CD14-positive monocyte (primary cell): ENCODE results near the gene BLOC1S1. TPM values are rescaled to one million over a fixed set of nuclear protein-coding genes. Genes with fewer than 3 reads are reported as not detected.

Experiments used
- DNase-seq, 3 donors: peaks; one replicate each; pipeline ENCODE4 v3.0.0-alpha.2; 2011 to 2022
- H2AFZ ChIP-seq: 2 replicates; pipeline ENCODE4 v1.6.0; 2012; ENCODE audit warnings: mild to moderate bottlenecking, low read depth, low read length, inconsistent platforms; ENCODE audit not compliant: insufficient read depth, poor library complexity, severe bottlenecking
- H3K27ac ChIP-seq, 2 donors: 1 replicate in 1 of 2; 2 replicates in 1 of 2; pipeline ENCODE4 v1.5.1; 2012 to 2013; ENCODE audit warnings: low read length in 2 of 2, control low read depth in 1 of 2, inconsistent platforms in 1 of 2, low read depth in 1 of 2, mild to moderate bottlenecking in 1 of 2
- H3K27me3 ChIP-seq, 2 donors: one replicate each; pipeline versions ENCODE4 v1.6.0 to v1.6.1; 2011 to 2013; ENCODE audit warnings: low read length in 2 of 2; ENCODE audit not compliant: control insufficient read depth in 2 of 2, insufficient read depth in 2 of 2
- H3K36me3 ChIP-seq, 2 donors: replicated peaks in 1 of 2; 1 replicate in 1 of 2; 2 replicates in 1 of 2; pipeline versions ENCODE4 v1.5.1 to v1.6.1; 2012 to 2013; ENCODE audit warnings: low read length in 2 of 2, control low read depth in 1 of 2, inconsistent platforms in 1 of 2, mild to moderate bottlenecking in 1 of 2; ENCODE audit not compliant: insufficient read depth in 2 of 2, control insufficient read depth in 1 of 2
- H3K4me1 ChIP-seq, 2 donors: 1 replicate in 1 of 2; 2 replicates in 1 of 2; pipeline versions ENCODE4 v1.5.1 to v1.6.1; 2012 to 2013; ENCODE audit warnings: low read length in 2 of 2, control low read depth in 1 of 2, inconsistent platforms in 1 of 2, mild to moderate bottlenecking in 1 of 2, moderate library complexity in 1 of 2; ENCODE audit not compliant: insufficient read depth in 2 of 2, control insufficient read depth in 1 of 2
- H3K4me2 ChIP-seq: replicated peaks from 2 replicates; pipeline ENCODE3; 2012; ENCODE audit warnings: low read length, moderate library complexity, mild to moderate bottlenecking; ENCODE audit not compliant: poor library complexity, severe bottlenecking; ENCODE audit errors: extremely low read depth
- H3K4me3 ChIP-seq, 3 experiments: fragments of 200-600 bp in 1 of 3; sonication (generic) in 1 of 3; replicated peaks in 1 of 3; 1 replicate in 2 of 3; 2 replicates in 1 of 3; pipeline ENCODE4 v1.5.1; 2011 to 2013; ENCODE audit warnings: low read length in 3 of 3, mild to moderate bottlenecking in 3 of 3, control low read depth in 2 of 3, low read depth in 2 of 3, inconsistent platforms in 1 of 3, moderate library complexity in 1 of 3
- H3K79me2 ChIP-seq: 2 replicates; pipeline ENCODE4 v1.6.0; 2012; ENCODE audit warnings: mild to moderate bottlenecking, control low read depth, inconsistent platforms, low read length, moderate library complexity; ENCODE audit not compliant: insufficient read depth
- H3K9ac ChIP-seq: 2 replicates; pipeline ENCODE4 v1.6.0; 2017; ENCODE audit warnings: low read length, mild to moderate bottlenecking; ENCODE audit not compliant: insufficient read depth, poor library complexity, severe bottlenecking
- H3K9me3 ChIP-seq, 2 donors: replicated peaks in 1 of 2; 1 replicate in 1 of 2; 2 replicates in 1 of 2; pipeline versions ENCODE4 v1.5.1 to v1.6.1; 2012 to 2013; ENCODE audit warnings: low read length in 2 of 2, control low read depth in 1 of 2; ENCODE audit not compliant: control insufficient read depth in 1 of 2, insufficient read depth in 1 of 2
- H4K20me1 ChIP-seq: 2 replicates; pipeline ENCODE4 v1.6.0; 2012; ENCODE audit warnings: mild to moderate bottlenecking, low read length, control low read depth, moderate library complexity; ENCODE audit not compliant: insufficient read depth
- H3K27ac Mint-ChIP-seq, 7 donors: one replicate each; pipeline ENCODE4 v1.8.0; 2020; ENCODE audit warnings: mild to moderate bottlenecking in 7 of 7, mixed read lengths in 7 of 7, moderate library complexity in 6 of 7, inconsistent platforms in 2 of 7
- H3K27me3 Mint-ChIP-seq, 3 donors: one replicate each; pipeline ENCODE4 v1.8.0; 2021 to 2022; ENCODE audit warnings: low read depth in 3 of 3, mild to moderate bottlenecking in 3 of 3, mixed read lengths in 3 of 3, moderate library complexity in 3 of 3, inconsistent platforms in 1 of 3
- H3K36me3 Mint-ChIP-seq, 2 donors: one replicate each; pipeline ENCODE4 v1.8.0; 2020; ENCODE audit warnings: mixed read lengths in 2 of 2, inconsistent platforms in 1 of 2, mild to moderate bottlenecking in 1 of 2
- H3K4me1 Mint-ChIP-seq: one replicate; pipeline ENCODE4 v1.8.0; 2020; ENCODE audit warnings: mild to moderate bottlenecking, mixed read lengths
- H3K4me3 Mint-ChIP-seq, 2 donors: one replicate each; pipeline ENCODE4 v1.8.0; 2020; ENCODE audit warnings: mild to moderate bottlenecking in 2 of 2, mixed read lengths in 2 of 2, moderate library complexity in 1 of 2
- H3K9me3 Mint-ChIP-seq, 7 donors: one replicate each; pipeline ENCODE4 v1.8.0; 2020 to 2022; ENCODE audit warnings: mixed read lengths in 7 of 7, mild to moderate bottlenecking in 6 of 7, moderate library complexity in 6 of 7, inconsistent platforms in 2 of 7
- WGBS: methylation state at CpG from one replicate; pipeline ENCODE4 v1.1.5; 2013; ENCODE audit warnings: missing lambda C conversion rate; ENCODE audit not compliant: insufficient coverage; 5-methylcytosine and 5-hydroxymethylcytosine counted together
- intact Hi-C, 2 donors: fragments of 100-400 bp; cut with micrococcal nuclease; formaldehyde crosslinking; loops; one replicate each; pipeline versions ENCODE4 v1.15.0 to v1.15.1; 2023
- polyA plus RNA-seq, 3 donors: library from polyadenylated mRNA; depleted of rRNA in 1 of 3; unstranded in 2 of 3; stranded (reverse) in 1 of 3; fragments of 300-500 nt in 2 of 3; fragments of >200 nt in 1 of 3; fragmentation: Illumina TruSeq in 2 of 3; gene quantifications; 1 replicate in 2 of 3; 2 replicates in 1 of 3; pipeline ENCODE4 v1.2.3, GENCODE V29; 2012 to 2021
- TF ChIP-seq, protein P1 (sequence below): fragments of 200-600 bp; IDR thresholded peaks from one replicate; pipeline ENCODE4 v1.8.0; 2022; ENCODE audit warnings: antibody characterized with exemption, mild to moderate bottlenecking

The BLOC1S1 gene
- polyA plus RNA-seq, 3 donors = 222 to 358 (median 223) TPM

DNA sequence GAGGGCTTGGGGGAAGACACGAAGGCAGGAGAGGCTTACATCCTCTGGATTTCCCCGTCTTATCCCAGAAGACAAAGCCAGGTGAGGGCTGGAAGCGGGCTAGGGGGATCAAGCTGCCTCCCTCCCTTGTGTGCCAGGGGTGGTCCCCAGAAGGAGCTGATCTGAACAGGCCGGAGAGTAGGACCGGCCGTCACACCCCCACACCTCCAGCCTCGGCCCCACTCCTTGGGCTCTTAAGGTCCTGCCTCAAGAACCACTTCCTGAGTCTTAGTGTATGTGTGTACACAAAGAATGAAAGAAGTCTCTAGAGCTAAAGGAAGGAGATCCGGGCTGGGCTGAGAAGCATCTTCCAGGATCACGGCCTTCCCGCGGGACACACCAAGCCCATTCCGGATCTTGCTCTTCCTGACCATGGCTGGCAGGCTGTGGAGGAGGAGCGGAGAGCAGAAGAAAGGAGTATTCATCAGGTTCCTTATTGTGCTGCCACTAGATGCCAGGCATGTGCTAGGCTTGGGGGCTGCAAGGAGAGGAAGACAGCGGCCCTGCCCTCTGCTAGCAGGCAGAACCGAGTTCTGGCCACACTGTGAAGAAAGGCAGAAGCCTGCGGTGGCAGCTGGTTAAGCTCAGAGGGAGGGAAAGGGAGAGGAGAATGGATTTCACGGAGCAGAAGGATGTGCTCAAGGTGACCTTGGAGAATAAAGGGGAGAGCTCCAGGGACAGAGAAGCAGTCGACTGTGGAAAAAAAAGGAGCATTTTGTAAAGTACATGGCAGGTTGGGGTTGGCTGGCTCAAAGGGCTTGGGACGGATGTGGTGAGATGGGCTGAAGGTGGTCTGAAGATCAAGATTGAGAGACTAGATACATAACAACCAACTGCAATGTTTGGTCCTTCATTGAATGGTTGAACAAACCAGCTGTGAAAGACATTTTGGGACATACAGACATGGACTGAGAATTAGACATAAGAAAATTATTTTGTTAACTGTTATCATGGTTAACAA is 14.3 kb downstream of the BLOC1S1 start:
- Histone ChIP-seq H3K27ac (peak overlapping the region; percentile 99), H3K4me3 (peak overlapping the region; percentile 65 to 90 (median 82)), H2AFZ (peak overlapping the region; percentile 58), H3K9me3 (no peaks in the 10 kb centered on the region), H3K9ac (peak overlapping the region; percentile 98), H3K27me3 (no peaks in the 10 kb centered on the region), H3K4me2 (peak overlapping the region; percentile 97), H3K36me3 (peaks cover 13 to 20% of the 10 kb centered on the region in 2 donors), H4K20me1 (peaks cover 27% of the 10 kb centered on the region), H3K79me2 (peaks cover 40% of the 10 kb centered on the region), H3K4me1 (peaks cover 29 to 32% of the 10 kb centered on the region in 2 donors)
- peak overlapping the region; percentile 96 to 99 (median 97) for H3K27ac Mint-ChIP-seq
- H3K4me3 Mint-ChIP-seq = peak overlapping the region; percentile 90 to 95
- intact Hi-C loops = loop anchor here in 1 of 2 donors (1.0 to 5.0 kb wide), 2 partner anchors 8 to 312 kb away; partner anchors contain the start of gene RPS26
- H3K27me3 Mint-ChIP-seq = peaks cover 0 to 5% (median 0%) of the 10 kb centered on the region in 3 donors
- 0% methylated on average over 11 of the region's 19 CpGs for WGBS
- no peaks in the 10 kb centered on the region for H3K9me3 Mint-ChIP-seq
- peaks cover 24 to 25% of the 10 kb centered on the region in 2 donors for H3K36me3 Mint-ChIP-seq
- DNase-seq = peak in 2 of 3 donors; percentile 41 to 50
- TF ChIP-seq, protein P1, sequence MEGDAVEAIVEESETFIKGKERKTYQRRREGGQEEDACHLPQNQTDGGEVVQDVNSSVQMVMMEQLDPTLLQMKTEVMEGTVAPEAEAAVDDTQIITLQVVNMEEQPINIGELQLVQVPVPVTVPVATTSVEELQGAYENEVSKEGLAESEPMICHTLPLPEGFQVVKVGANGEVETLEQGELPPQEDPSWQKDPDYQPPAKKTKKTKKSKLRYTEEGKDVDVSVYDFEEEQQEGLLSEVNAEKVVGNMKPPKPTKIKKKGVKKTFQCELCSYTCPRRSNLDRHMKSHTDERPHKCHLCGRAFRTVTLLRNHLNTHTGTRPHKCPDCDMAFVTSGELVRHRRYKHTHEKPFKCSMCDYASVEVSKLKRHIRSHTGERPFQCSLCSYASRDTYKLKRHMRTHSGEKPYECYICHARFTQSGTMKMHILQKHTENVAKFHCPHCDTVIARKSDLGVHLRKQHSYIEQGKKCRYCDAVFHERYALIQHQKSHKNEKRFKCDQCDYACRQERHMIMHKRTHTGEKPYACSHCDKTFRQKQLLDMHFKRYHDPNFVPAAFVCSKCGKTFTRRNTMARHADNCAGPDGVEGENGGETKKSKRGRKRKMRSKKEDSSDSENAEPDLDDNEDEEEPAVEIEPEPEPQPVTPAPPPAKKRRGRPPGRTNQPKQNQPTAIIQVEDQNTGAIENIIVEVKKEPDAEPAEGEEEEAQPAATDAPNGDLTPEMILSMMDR = no peak
- H3K4me1 Mint-ChIP-seq = peaks cover 38% of the 10 kb centered on the region

DNA sequence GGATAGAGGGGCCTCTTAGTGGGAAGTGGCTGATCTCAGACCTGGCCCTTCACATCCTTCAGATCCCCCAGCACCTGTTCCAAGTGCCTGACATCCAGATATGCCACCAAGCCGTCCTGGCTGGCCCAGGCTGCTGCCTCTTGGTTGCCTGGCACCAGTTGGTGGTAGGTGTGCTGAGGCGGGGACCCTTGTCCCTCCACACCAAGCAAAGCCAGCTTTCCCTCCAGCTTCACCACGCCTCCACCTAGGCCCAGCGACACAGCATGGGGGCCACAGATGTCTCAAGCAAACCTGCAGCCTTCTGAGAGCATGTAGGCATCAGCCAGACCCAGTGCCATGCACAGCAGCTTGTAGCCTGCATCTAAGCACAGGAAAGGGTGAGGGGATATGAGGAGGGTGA is 16.4 kb downstream of the BLOC1S1 start:
- intact Hi-C loops = no loop called here
- Histone ChIP-seq H3K4me3 (no peak overlapping the region), H3K4me1 (peaks cover 23 to 26% of the 10 kb centered on the region in 2 donors), H3K79me2 (peaks cover 27% of the 10 kb centered on the region), H3K27ac (no peak overlapping the region), H4K20me1 (peaks cover 9% of the 10 kb centered on the region), H2AFZ (no peak overlapping the region), H3K4me2 (no peak overlapping the region), H3K9me3 (no peaks in the 10 kb centered on the region), H3K36me3 (no peaks in the 10 kb centered on the region), H3K9ac (no peak overlapping the region), H3K27me3 (no peaks in the 10 kb centered on the region)
- DNase-seq = no peak
- TF ChIP-seq, protein P1 = no peak
- peak overlapping the region in 1 of 7 donors; percentile 38 for H3K27ac Mint-ChIP-seq
- H3K27me3 Mint-ChIP-seq = peaks cover 0 to 8% (median 4%) of the 10 kb centered on the region in 3 donors
- peaks cover 3 to 6% of the 10 kb centered on the region in 2 donors for H3K36me3 Mint-ChIP-seq
- peaks cover 24% of the 10 kb centered on the region for H3K4me1 Mint-ChIP-seq
- H3K9me3 Mint-ChIP-seq = no peaks in the 10 kb centered on the region
- H3K4me3 Mint-ChIP-seq = no peak overlapping the region
- WGBS = 100% methylated on average over 1 of the region's 4 CpGs
